Jurkat, Clone E6-1 (cell line): ENCODE data around the gene HERC3.

Experiments used
- DNase-seq: peaks from one replicate; pipeline ENCODE4 v3.0.0-alpha.2; 2011; ENCODE audit warnings: low read depth, low spot score
- H3K4me3 ChIP-seq: 2 replicates; pipeline ENCODE4 v1.5.1; 2011; ENCODE audit warnings: mild to moderate bottlenecking, low read length, control low read depth, moderate library complexity

The HERC3 gene

GRCh38 chr4:88756149-88756548 is 163.9 kb downstream of the HERC3 start:
- H3K4me3 ChIP-seq: no peak overlapping the region
- DNase-seq: no peak

- H3K4me3 ChIP-seq: no peak overlapping the region
- DNase-seq: no peak
Measured at GRCh38 chr4:88757067-88757466, 164.8 kb downstream of the HERC3 start.

GRCh38 chr4:88757776-88758175 is 165.5 kb downstream of the HERC3 start:
- no peak for DNase-seq
- no peak overlapping the region for H3K4me3 ChIP-seq
